Thoracic aorta (tissue), 2 donors: ENCODE results near the gene ZFYVE28. TPM values are rescaled to one million over a fixed set of nuclear protein-coding genes. Genes with fewer than 3 reads are reported as not detected.

ENCODE experiments used
- ATAC-seq: fragments of 150-250 bp; one replicate; pipeline ENCODE4 v1.8.0; 2017; ENCODE audit warnings: low read depth; ENCODE audit not compliant: insufficient number of reproducible peaks, low FRiP score
- DNase-seq: peaks from one replicate; pipeline ENCODE4 v3.0.0-alpha.2; 2020; ENCODE audit warnings: low spot score
- H3K27ac ChIP-seq, 2 donors: fragments of 200-600 bp; sonication (generic); 1 replicate in 1 of 2; 2 replicates in 1 of 2; pipeline ENCODE4 v1.5.1; 2016; ENCODE audit warnings: mild to moderate bottlenecking in 2 of 2, moderate library complexity in 2 of 2
- H3K27me3 ChIP-seq: fragments of 200-600 bp; sonication (generic); replicated peaks from 2 replicates; pipeline ENCODE4 v1.6.0; 2016; ENCODE audit warnings: mild to moderate bottlenecking; ENCODE audit not compliant: insufficient read depth
- H3K36me3 ChIP-seq: fragments of 200-600 bp; sonication (generic); one replicate; pipeline ENCODE4 v1.5.1; 2016
- H3K4me1 ChIP-seq, 2 donors: fragments of 200-600 bp; sonication (generic); 1 replicate in 1 of 2; 2 replicates in 1 of 2; pipeline versions ENCODE4 v1.5.1 to v1.6.0; 2016; ENCODE audit warnings: low read depth in 2 of 2, mild to moderate bottlenecking in 1 of 2; ENCODE audit not compliant: control insufficient read depth in 1 of 2
- H3K4me3 ChIP-seq: fragments of 200-600 bp; sonication (generic); 2 replicates; pipeline ENCODE4 v1.5.1; 2016; ENCODE audit warnings: mild to moderate bottlenecking
- H3K9me3 ChIP-seq: fragments of 200-600 bp; sonication (generic); 2 replicates; pipeline ENCODE4 v1.5.1; 2016
- CTCF ChIP-seq: fragments of 200-600 bp; sonication (generic); IDR thresholded peaks from one replicate; pipeline ENCODE4 v1.5.1; 2019; ENCODE audit warnings: antibody characterized with exemption
- total RNA-seq, 2 donors: library from RNA; depleted of rRNA; stranded (reverse); fragments of >200 nt; gene quantifications; one replicate each; pipeline versions ENCODE4 v1.1.0 to v1.2.3, GENCODE V29; 2016

ZFYVE28 gene
- total RNA-seq, 2 donors from 2014 or later, result 11.5 to 20.2 TPM

GRCh38 chr4:2353222-2354107, 65.0 kb downstream of the ZFYVE28 start:
- DNase-seq (no peak), ATAC-seq (peak; percentile 60)
- no peak for TF ChIP-seq CTCF
- H3K36me3 ChIP-seq, result no peaks in the 10 kb centered on the region
- H3K4me3 ChIP-seq, result peak overlapping the region; percentile 35
- no peaks in the 10 kb centered on the region for H3K27me3 ChIP-seq
- no peaks in the 10 kb centered on the region for H3K9me3 ChIP-seq
- H3K27ac ChIP-seq, result peak overlapping the region; percentile 19 to 63
- H3K4me1 ChIP-seq, result peaks cover 6 to 16% of the 10 kb centered on the region in 2 donors

- Histone ChIP-seq H3K27ac (peak overlapping the region; percentile 19 to 63), H3K9me3 (no peaks in the 10 kb centered on the region), H3K36me3 (no peaks in the 10 kb centered on the region), H3K4me3 (peak overlapping the region; percentile 35), H3K4me1 (peaks cover 6 to 16% of the 10 kb centered on the region in 2 donors), H3K27me3 (no peaks in the 10 kb centered on the region)
- ATAC-seq (no peak), DNase-seq (no peak)
- no peak for TF ChIP-seq CTCF
These were observed 65.7 kb downstream of the ZFYVE28 start for GRCh38 chr4:2352729-2353221.

- Histone ChIP-seq H3K9me3 (no peaks in the 10 kb centered on the region), H3K27ac (peak overlapping the region in 1 of 2 donors; percentile 63), H3K27me3 (no peaks in the 10 kb centered on the region), H3K36me3 (no peaks in the 10 kb centered on the region), H3K4me3 (no peak overlapping the region), H3K4me1 (peaks cover 6 to 16% of the 10 kb centered on the region in 2 donors)
- no peak for ATAC-seq
- DNase-seq, result no peak
- no peak for TF ChIP-seq CTCF
These were observed 66.3 kb downstream of the ZFYVE28 start for GRCh38 chr4:2352171-2352570.

GRCh38 chr4:2350982-2351381, 67.5 kb downstream of the ZFYVE28 start:
- Histone ChIP-seq H3K27ac (no peak overlapping the region), H3K36me3 (no peaks in the 10 kb centered on the region), H3K9me3 (no peaks in the 10 kb centered on the region), H3K4me1 (peaks cover 6 to 16% of the 10 kb centered on the region in 2 donors), H3K27me3 (no peaks in the 10 kb centered on the region), H3K4me3 (no peak overlapping the region)
- no peak for ATAC-seq
- no peak for DNase-seq
- TF ChIP-seq CTCF, result no peak

GRCh38 chr4:2348786-2349185, 69.7 kb downstream of the ZFYVE28 start:
- H3K27ac ChIP-seq, result no peak overlapping the region
- no peak overlapping the region for H3K4me3 ChIP-seq
- no peaks in the 10 kb centered on the region for H3K36me3 ChIP-seq
- no peak for DNase-seq
- H3K4me1 ChIP-seq, result peaks cover 5 to 13% of the 10 kb centered on the region in 2 donors
- H3K27me3 ChIP-seq, result no peaks in the 10 kb centered on the region
- no peak for ATAC-seq
- H3K9me3 ChIP-seq, result no peaks in the 10 kb centered on the region
- TF ChIP-seq CTCF, result no peak
